ENCODE results near the gene AKT1S1.
"Not testable (repeated sequence)": the region's sequence is repeated elsewhere in the genome, so short reads cannot be mapped to it uniquely, and the experiment has no call there.

The AKT1S1 gene

GRCh38 chr19:49877020-49877878 is at the start of gene AKT1S1, which contains the start of gene TBC1D17:
TSS of gene AKT1S1 (minus strand) at chr19:49877355. CDS start at chr19:49873295, 4,060 bp downstream.
TSS of gene TBC1D17 (plus strand) at chr19:49877702. CDS start at chr19:49877724, 22 bp downstream.
- peak; percentile 99 for DNase-seq

GRCh38 chr19:49926515-49926914 is 49.4 kb upstream of the AKT1S1 start:
- no peak for DNase-seq

DNA sequence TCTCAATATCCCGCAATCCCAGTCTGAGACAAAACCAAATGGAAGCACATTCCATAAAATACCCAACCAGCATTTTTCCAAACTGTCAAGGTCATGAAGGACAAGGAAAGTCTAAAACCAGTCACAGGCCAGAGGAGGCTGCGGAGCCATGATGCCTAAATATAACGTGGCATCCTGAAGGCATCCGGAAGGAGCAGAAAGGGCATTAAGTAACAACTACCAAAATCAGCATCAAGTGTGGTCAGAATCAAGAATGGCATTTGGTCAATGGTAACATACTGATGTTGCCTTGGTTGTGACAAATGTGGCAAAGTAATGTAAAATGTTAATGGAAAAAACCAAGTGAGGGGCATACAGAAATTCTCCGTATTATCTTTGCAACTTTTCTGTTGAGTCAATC is 48.3 kb upstream of the AKT1S1 start:
- DNase-seq: no peak

DNA sequence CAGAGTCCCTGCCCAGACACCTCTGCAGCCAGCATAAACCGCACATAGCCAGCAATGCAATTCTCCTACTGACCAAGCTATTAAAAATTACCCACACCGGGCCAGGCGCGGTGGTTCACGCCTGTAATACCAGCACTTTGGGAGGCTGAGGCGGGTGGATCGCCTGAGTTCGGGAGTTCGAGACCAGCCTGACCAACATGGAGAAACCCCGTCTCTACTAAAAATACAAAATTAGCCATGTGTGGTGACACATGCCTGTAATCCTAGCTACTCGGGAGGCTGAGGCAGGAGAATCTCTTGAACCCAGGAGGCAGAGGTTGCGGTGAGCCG is 47.7 kb upstream of the AKT1S1 start:
- not testable (repeated sequence) for DNase-seq

- DNase-seq: no peak
Observed at GRCh38 chr19:49924004-49924880, 47.1 kb upstream of the AKT1S1 start.

- DNase-seq: no peak
Observed at GRCh38 chr19:49923055-49924003, 46.2 kb upstream of the AKT1S1 start.

- DNase-seq: no peak
Observed at GRCh38 chr19:49921871-49922795, 45.0 kb upstream of the AKT1S1 start.

GRCh38 chr19:49920624-49921363 is 43.6 kb upstream of the AKT1S1 start:
- no peak for DNase-seq

DNA sequence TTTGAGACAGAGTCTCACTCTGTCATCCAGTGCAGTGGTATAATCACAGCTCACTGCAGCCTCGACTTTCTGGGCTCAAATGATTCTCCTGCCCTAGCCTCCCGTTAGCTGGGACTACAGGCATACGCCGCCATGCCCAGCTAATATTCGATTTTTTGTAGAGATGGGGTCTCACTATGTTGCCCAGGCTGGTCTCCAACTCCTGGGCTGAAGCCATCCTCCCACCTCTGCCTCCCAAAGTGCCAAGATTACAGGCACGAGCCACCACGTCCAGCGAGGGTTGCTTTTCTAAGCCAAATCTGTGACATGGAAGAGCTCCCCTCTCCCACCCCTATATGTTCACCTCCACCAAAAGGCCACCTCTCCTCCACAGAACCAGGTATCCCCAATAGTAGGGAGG is 40.9 kb upstream of the AKT1S1 start:
- no peak for DNase-seq

GRCh38 chr19:49916839-49917733 is 39.9 kb upstream of the AKT1S1 start:
- no peak for DNase-seq

DNA sequence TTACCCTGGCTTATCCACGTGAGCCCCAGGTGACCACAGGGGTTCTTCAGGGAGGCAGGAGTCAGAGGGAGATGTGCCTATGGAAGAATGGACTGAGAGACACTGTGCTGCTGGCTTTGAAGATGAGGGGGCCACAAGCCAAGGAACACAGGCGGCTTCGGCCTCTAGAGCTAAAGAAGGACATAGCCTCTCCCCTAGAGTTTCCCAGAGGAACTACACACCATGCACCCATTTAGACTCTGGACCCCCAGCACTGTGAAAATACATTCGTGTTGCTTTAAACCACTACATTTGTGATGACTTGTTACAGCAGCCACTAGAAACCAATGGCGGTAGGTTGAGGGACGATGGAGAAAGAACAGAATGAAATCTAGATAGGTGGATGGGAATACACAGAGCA is 38.1 kb upstream of the AKT1S1 start:
- peak; percentile 11 for DNase-seq

DNA sequence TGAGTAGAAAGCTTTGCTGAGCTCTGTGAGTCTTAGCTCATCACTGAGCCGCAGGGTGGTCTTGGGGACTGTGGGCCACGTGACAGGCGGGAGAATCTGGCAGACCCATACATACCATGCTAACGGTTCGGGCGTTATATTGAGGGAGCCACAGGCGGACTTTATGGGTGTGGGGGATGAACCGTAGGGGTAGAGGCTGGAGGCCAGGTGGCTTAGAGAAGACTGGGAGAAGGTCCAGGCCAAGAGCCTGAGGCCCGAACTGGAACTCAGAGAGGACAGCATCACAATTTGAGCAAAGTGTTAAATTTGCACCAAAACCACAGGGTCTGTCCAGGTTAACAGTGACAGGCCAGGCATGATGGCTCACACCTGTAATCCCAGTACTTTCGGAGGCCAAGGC is 36.6 kb upstream of the AKT1S1 start:
- no peak for DNase-seq

- DNase-seq: no peak
Observed at GRCh38 chr19:49912965-49913685, 36.0 kb upstream of the AKT1S1 start.

DNA sequence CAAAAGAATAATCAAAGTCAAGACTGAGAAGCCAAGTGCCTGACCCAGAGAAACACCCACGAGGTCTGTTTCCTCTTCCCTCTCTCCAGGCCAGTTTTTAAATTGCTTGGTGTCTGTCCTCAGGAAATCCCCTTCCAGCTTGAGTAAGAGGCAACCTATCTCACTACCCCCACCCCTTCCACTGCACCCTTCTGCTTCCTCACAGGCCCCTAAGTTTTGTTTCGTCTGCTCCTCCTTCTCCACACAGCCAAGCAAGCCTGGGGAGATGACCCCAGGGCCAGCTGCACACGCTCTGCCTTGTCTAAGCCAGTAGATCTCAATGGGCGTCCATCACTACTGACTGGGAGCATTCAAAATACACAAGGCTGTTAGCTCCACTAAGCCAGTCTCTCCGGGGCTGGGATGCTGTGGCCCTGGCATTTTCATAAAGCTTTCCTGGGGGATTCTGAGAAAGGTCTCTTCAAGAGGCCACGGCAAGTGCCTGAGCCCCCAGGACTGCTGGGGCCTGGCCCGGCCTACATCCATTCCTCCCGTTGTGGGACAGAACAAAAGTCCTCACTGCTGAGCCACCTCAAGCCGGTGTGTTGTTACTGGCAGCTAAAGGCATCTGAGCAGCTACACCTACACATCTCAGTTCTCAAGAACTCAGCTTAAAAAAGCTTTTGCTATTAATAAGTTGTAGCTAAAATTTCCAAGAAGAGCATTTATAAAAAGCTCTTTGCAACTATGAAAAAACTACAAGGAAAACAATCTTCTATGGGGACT is 34.4 kb upstream of the AKT1S1 start:
- DNase-seq: no peak

DNA sequence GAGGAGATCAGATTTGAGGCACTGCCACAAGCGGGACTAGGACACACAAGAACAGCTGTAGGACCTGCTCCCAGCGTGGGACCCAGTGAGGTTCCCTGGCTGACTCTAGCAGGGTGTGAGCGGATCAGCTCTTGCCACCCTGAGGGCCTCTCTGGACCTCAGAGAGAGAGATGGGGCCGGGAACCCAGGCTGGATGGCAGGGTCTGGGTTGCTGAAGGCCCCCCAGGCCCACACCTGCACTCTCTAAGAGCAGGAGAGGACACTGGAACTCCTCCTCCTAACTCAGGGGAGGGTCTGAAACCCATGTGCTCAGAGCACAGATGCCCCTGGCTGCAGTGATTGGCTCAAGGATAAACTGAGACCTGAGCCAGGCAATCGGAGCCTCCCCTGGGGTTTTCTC is 33.0 kb upstream of the AKT1S1 start:
- no peak for DNase-seq

GRCh38 chr19:49908480-49909420 is 31.6 kb upstream of the AKT1S1 start:
- no peak for DNase-seq
